GM18498 (cell line): Measurements from ENCODE around the gene CYTH3.

ENCODE experiments used
- ATAC-seq: cut with Tn5 transposase; IDR thresholded peaks from one replicate; pipeline ENCODE4 v1.9.1; 2021; ENCODE audit warnings: mild to moderate bottlenecking, moderate library complexity; ENCODE audit not compliant: unreplicated experiment

CYTH3 gene

GRCh38 chr7:6116211-6116610 lies 156.2 kb downstream of the CYTH3 start:
- no peak for ATAC-seq
